ENCODE measurements around the gene PKD1.

PKD1 gene

DNA sequence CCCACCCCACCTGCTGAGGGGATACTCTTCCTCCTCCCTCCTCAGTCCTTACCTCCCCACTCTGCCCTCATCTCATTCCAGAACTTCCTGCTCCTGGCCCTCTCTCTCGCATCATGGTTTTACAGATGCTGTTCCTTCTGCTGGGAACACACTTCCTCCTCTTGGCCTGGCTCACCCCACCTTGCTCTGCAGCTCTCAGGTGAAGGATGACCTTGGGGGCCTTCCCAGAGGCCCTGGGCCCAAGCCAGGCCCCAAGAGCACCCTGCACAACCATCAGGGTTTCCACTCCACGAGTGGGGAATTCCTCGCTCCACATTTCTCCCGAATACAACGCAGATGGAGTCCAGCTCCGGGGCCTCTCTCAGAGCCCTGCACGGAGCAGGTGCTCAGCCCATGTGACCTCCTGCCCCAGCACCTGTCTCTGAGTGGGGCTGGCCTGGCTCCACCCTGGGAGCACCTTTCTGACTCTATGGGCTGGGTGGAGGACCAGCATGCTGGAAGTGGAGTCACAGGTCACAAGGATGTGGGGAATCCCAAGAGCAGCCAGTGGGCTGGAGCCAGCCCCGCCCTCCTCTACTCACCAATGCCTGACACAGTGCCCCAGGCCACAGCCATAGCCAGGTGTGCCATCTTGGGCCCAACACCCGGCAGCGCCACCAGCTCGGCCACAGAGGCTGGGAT lies 92.6 kb downstream of the PKD1 start:
- no peak for DNase-seq

DNA sequence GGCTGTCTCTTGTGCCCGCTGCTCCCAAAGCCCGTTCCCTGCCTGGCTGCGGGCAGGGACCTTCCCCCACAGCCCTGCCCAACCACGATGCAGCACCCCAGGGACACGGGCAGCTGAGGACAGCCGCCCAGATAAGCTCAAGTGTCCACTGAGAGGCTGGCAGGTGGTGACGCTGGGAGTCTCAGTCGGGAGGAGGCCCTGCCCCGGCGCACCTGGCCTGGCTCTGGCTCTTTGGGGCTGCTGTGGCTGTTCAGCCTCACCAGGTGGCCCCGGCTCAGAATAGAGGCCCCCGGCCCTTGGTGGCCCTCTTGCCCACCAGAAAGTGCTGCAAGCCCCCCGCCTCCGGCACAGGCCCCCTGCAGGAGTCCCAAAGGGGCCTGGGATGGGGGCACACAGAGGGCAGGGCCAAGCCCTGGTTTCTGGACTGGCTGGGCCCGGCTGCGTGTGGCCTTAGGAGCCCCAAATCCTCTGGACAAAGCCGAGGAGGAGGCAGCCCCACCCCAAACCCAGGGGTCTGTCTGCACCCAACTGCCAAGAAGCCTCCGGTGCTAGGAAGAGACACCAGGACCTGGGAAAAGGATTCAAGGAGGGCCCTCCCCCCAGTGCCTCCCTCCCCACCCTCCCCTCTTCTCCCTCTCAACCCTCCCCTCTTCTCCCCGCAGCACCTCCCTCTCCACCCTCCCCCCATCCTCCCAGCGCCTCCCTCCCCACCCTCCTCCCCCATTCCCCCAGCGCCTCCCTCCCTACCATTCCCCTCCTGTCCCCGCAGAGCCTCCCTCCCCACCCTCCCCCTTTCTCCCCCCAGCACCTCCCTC lies 93.3 kb downstream of the PKD1 start:
- no peak for DNase-seq

GRCh38 chr16:2040787-2041522 lies 94.7 kb downstream of the PKD1 start:
- DNase-seq: no peak

DNA sequence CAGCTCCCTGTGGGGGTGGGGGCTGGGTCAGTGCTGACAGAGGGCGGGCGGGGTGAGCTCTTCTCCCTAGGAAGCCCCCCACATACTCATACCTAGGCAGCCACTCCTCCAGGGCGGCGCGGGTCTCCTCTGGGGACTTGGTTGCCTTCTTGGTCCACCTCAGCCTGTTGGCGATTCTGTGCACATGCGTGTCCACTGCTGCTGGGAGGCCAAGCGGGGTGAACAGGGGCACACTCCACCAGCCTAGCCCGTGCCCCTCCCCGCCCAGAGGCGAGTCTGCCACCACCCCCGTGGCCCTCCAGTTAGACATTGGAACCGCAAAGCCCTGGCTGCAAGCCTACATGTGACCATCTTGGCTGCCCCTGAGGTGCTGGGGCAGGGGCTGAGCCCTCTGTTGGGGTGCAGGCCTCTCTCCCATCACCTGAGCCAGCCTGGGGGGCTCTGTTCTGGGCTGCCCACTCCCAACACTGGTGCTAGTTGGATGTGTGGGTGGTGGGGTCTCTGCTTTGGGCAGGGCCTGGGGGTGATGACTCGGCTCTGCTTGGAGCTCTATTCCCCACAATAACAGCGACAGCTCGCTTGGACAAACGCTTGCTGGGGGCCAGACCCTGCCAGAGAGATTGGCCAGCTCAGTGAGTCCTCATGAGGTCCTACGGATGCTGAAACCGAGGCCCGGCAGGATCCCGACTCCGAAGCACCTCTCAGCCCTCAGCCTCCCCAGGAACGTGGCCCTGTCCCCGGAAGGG lies 95.5 kb downstream of the PKD1 start:
- no peak for DNase-seq

DNA sequence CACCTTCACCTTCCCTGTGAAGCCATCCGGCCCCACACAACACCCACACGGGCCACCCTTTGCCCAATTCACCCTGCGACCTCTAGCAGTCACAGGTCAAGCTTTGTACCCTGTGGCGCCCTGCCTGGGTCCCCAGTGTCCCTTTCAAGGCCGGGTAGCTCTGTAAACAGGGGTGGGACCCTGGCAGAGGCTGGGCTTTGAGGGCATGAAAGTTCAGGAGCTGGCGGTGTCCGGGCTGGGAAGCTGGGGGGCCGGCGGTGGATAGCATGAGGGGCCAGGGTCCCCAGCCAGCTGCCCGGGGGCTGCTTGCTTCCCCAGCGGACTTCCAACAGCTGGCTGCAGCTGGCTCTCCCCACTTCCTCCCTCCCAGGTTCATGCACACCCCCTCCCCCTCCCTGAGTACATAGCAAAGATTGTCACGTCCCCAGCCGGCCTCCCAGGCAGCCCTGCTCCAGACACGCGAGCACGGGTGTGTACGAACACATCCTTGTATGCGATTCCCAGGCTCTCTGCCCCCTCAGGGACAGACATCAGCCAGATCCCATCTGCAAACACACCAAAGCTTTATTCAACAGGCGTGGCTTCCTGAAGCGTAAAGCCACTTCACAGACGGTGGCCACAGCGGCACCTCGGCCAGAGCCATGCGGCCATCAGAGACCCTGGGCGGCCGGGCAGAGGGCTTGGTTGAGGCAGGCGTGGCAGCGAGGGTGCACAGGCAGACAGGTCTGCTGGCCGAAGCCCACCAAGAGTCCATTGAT lies 96.2 kb downstream of the PKD1 start:
- DNase-seq: no peak
